Measurements from ENCODE around the gene DOK3.

GRCh38 chr5:177524539-177524900, 14.9 kb upstream of the DOK3 start:
- no peak for TF ChIP-seq PAWR (CRISPR knock-in tag; IDR thresholded peaks at IDR 0.05; ENCODE audit: borderline replicate concordance)
- no peak for TF ChIP-seq CBX5 (CRISPR knock-in tag; IDR thresholded peaks at IDR 0.05; ENCODE audit: borderline replicate concordance)
- TF ChIP-seq TP53 (CRISPR knock-in tag; conservative IDR thresholded peaks at IDR 0.05) = no peak
- TF ChIP-seq RARG (CRISPR knock-in tag; IDR thresholded peaks at IDR 0.05; ENCODE audit: low read depth) = no peak
- no peak for TF ChIP-seq CTCF (CRISPR knock-in tag; IDR thresholded peaks at IDR 0.05)
- TF ChIP-seq MYC (CRISPR knock-in tag; IDR thresholded peaks at IDR 0.05; ENCODE audit: borderline replicate concordance) = no peak
- no peak for TF ChIP-seq U2AF2 (IDR thresholded peaks at IDR 0.05; ENCODE audit: low read depth, low read length)
- no peak for TF ChIP-seq USF2 (IDR thresholded peaks at IDR 0.05; ENCODE audit: low read depth, low read length)
- no peak for TF ChIP-seq USF2 (CRISPR knock-in tag; IDR thresholded peaks at IDR 0.05; ENCODE audit: borderline replicate concordance)
- TF ChIP-seq ZNF12 (CRISPR knock-in tag; IDR thresholded peaks at IDR 0.05) = no peak
- TF ChIP-seq SP4 (CRISPR knock-in tag; IDR thresholded peaks at IDR 0.05) = no peak
- no peak for TF ChIP-seq PBX3 (CRISPR knock-in tag; IDR thresholded peaks at IDR 0.05; ENCODE audit: borderline replicate concordance)
- TF ChIP-seq ZNF414 (CRISPR knock-in tag; IDR thresholded peaks at IDR 0.05) = no peak
- TF ChIP-seq EP300 (IDR thresholded peaks at IDR 0.05; ENCODE audit: low read depth in 2 of 2, low read length in 2 of 2) = no peak
- TF ChIP-seq EP300 (CRISPR knock-in tag; IDR thresholded peaks at IDR 0.05; ENCODE audit: borderline replicate concordance) = no peak
